Mesodermal cell (in vitro differentiated cells): Measurements from ENCODE around the gene GJD4. TPM values are rescaled to one million over a fixed set of nuclear protein-coding genes. Genes with fewer than 3 reads are reported as not detected.

Source experiments
- H3K27ac ChIP-seq: 2 replicates; pipeline ENCODE4 v1.7.0; 2013; ENCODE audit warnings: mild to moderate bottlenecking, low read depth, low read length, moderate library complexity; ENCODE audit not compliant: severe bottlenecking
- H3K36me3 ChIP-seq: 2 replicates; pipeline ENCODE4 v1.7.1; 2013; ENCODE audit warnings: mild to moderate bottlenecking, low read length, moderate library complexity; ENCODE audit not compliant: control insufficient read depth, insufficient read depth
- H3K4me1 ChIP-seq: one replicate; pipeline ENCODE4 v1.7.1; 2013; ENCODE audit warnings: mild to moderate bottlenecking, low read length; ENCODE audit not compliant: insufficient read depth, control insufficient read depth, poor library complexity, severe bottlenecking
- H3K4me3 ChIP-seq: 2 replicates; pipeline ENCODE4 v1.7.0; 2013; ENCODE audit warnings: low read length, control low read depth, mild to moderate bottlenecking; ENCODE audit not compliant: insufficient read depth, poor library complexity, severe bottlenecking; ENCODE audit errors: extremely low read depth
- H3K9me3 ChIP-seq: 2 replicates; pipeline ENCODE4 v1.7.1; 2013; ENCODE audit warnings: mild to moderate bottlenecking, low read length, moderate library complexity; ENCODE audit not compliant: control insufficient read depth
- WGBS, 2 experiments: methylation state at CpG; one replicate each; pipeline ENCODE4 v1.1.5; 2013; ENCODE audit warnings: missing lambda C conversion rate in 2 of 2; ENCODE audit not compliant: insufficient coverage in 2 of 2; 5-methylcytosine and 5-hydroxymethylcytosine counted together
- polyA plus RNA-seq, 2 experiments: library from polyadenylated mRNA; stranded (reverse); fragments of 50-300 nt; gene quantifications; one replicate each; pipeline ENCODE4 v1.2.3, GENCODE V29; 2013

Gene GJD4
- not detected for polyA plus RNA-seq (2013, experiment 1 of 2)
- polyA plus RNA-seq (2013, experiment 2 of 2): not detected

- Histone ChIP-seq H3K36me3 (no peaks in the 10 kb centered on the region), H3K4me1 (no peaks in the 10 kb centered on the region), H3K4me3 (no peak within 1 kb of the TSS), H3K27ac (no peak within 1 kb of the TSS), H3K9me3 (peaks cover 6% of the 10 kb centered on the region)
- 71 to 76% methylated on average over 4 to 7 of the region's 8 CpGs for WGBS, 2 experiments
These were observed at the start of gene GJD4 for GRCh38 chr10:35605191-35605590. Gene GJD4 (plus strand): TSS chr10:35605341. CDS start chr10:35605568, 227 bp downstream.

- Histone ChIP-seq H3K4me1 (no peaks in the 10 kb centered on the region), H3K27ac (no peak overlapping the region), H3K4me3 (no peak overlapping the region), H3K9me3 (no peaks in the 10 kb centered on the region), H3K36me3 (peaks cover 41% of the 10 kb centered on the region)
- 87 to 100% methylated on average over 2 to 4 of the region's 6 CpGs for WGBS, 2 experiments
These were observed 48.9 kb upstream of the GJD4 start for GRCh38 chr10:35555962-35556930.

GRCh38 chr10:35558276-35558675, 46.9 kb upstream of the GJD4 start:
- 100% methylated on average over 1 of the region's 1 CpG; no CpG with 5 or more reads in 1 of the 2 experiments for WGBS, 2 experiments
- no peak overlapping the region for H3K4me3 ChIP-seq
- no peak overlapping the region for H3K27ac ChIP-seq
- H3K9me3 ChIP-seq: no peaks in the 10 kb centered on the region
- H3K4me1 ChIP-seq: no peaks in the 10 kb centered on the region
- H3K36me3 ChIP-seq: peaks cover 48% of the 10 kb centered on the region

GRCh38 chr10:35559416-35559815, 45.7 kb upstream of the GJD4 start:
- Histone ChIP-seq H3K4me1 (peaks cover 9% of the 10 kb centered on the region), H3K9me3 (no peaks in the 10 kb centered on the region), H3K27ac (no peak overlapping the region), H3K36me3 (peaks cover 46% of the 10 kb centered on the region), H3K4me3 (no peak overlapping the region)
- 93 to 95% methylated on average over 5 of the region's 5 CpGs for WGBS, 2 experiments

- H3K27ac ChIP-seq: no peak overlapping the region
- H3K4me3 ChIP-seq: no peak overlapping the region
- WGBS, 2 experiments: 96 to 99% methylated on average over 5 of the region's 5 CpGs
- no peaks in the 10 kb centered on the region for H3K9me3 ChIP-seq
- peaks cover 17% of the 10 kb centered on the region for H3K4me1 ChIP-seq
- peaks cover 47% of the 10 kb centered on the region for H3K36me3 ChIP-seq
These were observed 43.4 kb upstream of the GJD4 start for GRCh38 chr10:35561715-35562114.

- peaks cover 17% of the 10 kb centered on the region for H3K4me1 ChIP-seq
- H3K4me3 ChIP-seq: no peak overlapping the region
- 90 to 100% methylated on average over 1 of the region's 1 CpG for WGBS, 2 experiments
- H3K36me3 ChIP-seq: peaks cover 52% of the 10 kb centered on the region
- H3K27ac ChIP-seq: no peak overlapping the region
- no peaks in the 10 kb centered on the region for H3K9me3 ChIP-seq
These were observed 42.7 kb upstream of the GJD4 start for GRCh38 chr10:35562427-35562826.

- Histone ChIP-seq H3K4me1 (peaks cover 17% of the 10 kb centered on the region), H3K9me3 (no peaks in the 10 kb centered on the region), H3K36me3 (peaks cover 51% of the 10 kb centered on the region), H3K27ac (no peak overlapping the region), H3K4me3 (no peak overlapping the region)
- 29 to 46% methylated on average over 11 of the region's 13 CpGs for WGBS, 2 experiments
These were observed 41.8 kb upstream of the GJD4 start for GRCh38 chr10:35563261-35563891.

GRCh38 chr10:35564341-35564968, 40.7 kb upstream of the GJD4 start:
- H3K4me1 ChIP-seq: peaks cover 17% of the 10 kb centered on the region
- 85 to 93% methylated on average over 4 to 6 of the region's 6 CpGs for WGBS, 2 experiments
- H3K4me3 ChIP-seq: no peak overlapping the region
- peaks cover 52% of the 10 kb centered on the region for H3K36me3 ChIP-seq
- H3K27ac ChIP-seq: peak overlapping the region; percentile 71
- H3K9me3 ChIP-seq: no peaks in the 10 kb centered on the region

- Histone ChIP-seq H3K4me3 (no peak overlapping the region), H3K9me3 (no peaks in the 10 kb centered on the region), H3K36me3 (peaks cover 61% of the 10 kb centered on the region), H3K4me1 (peaks cover 17% of the 10 kb centered on the region), H3K27ac (no peak overlapping the region)
- 89 to 96% methylated on average over 6 of the region's 8 CpGs for WGBS, 2 experiments
These were observed 39.5 kb upstream of the GJD4 start for GRCh38 chr10:35565602-35566081.

- WGBS, 2 experiments: 91 to 95% methylated on average over 5 to 6 of the region's 6 CpGs
These were observed 37.2 kb upstream of the GJD4 start for GRCh38 chr10:35567951-35568350.

More at GRCh38 chr10:35567951-35568350, 37.2 kb upstream of the GJD4 start:
- no peak overlapping the region for H3K27ac ChIP-seq
- peaks cover 17% of the 10 kb centered on the region for H3K4me1 ChIP-seq
- no peak overlapping the region for H3K4me3 ChIP-seq
- H3K9me3 ChIP-seq: no peaks in the 10 kb centered on the region
- peaks cover 58% of the 10 kb centered on the region for H3K36me3 ChIP-seq
